ENCODE data around the gene POU5F1. TPM values are rescaled to one million over a fixed set of nuclear protein-coding genes. Genes with fewer than 3 reads are reported as not detected.

Gene POU5F1
- total RNA-seq, 1 experiment from 2014 or later = 1.1 TPM

- BruUV-seq (replicated peaks) = no TSS peak
- Histone ChIP-seq H3K4me3 (ENCODE audit: low read depth in 2 of 2, low read length in 2 of 2) (no peak overlapping the region), H3K36me3 (ENCODE audit: control insufficient read depth, insufficient read depth, low read length) (no peaks in the 10 kb centered on the region), H3K4me1 (ENCODE audit: control insufficient read depth, insufficient read depth, low read length) (no peaks in the 10 kb centered on the region), H3K9me3 (ENCODE audit: control insufficient read depth, insufficient read depth, low read depth, low read length) (no peaks in the 10 kb centered on the region), H3K27me3 (ENCODE audit: control insufficient read depth, insufficient read depth, low read length) (no peaks in the 10 kb centered on the region), H3K27ac (ENCODE audit: low read length) (no peak overlapping the region)
- intact Hi-C loops (cut with micrococcal nuclease; ENCODE audit: unreplicated experiment) (no loop called here), in situ Hi-C loops (cut with HindIII; ENCODE audit: low pct_unique_long_range_greater_than_20kb, low sequenced_read_pairs) (no loop called here)
- ChIA-PET POLR2A (no interaction called here), CTCF (no interaction called here)
- ATAC-seq = no peak
- TF ChIP-seq POLR2AphosphoS5 (IDR thresholded peaks at IDR 0.05; ENCODE audit: low read depth, low read length) (no peak), TCF7L2 (IDR thresholded peaks at IDR 0.05; ENCODE audit: low read depth, low read length) (no peak)
- no peak for DNase-seq (ENCODE audit: low read depth, low spot score)
Observed at GRCh38 chr6:31169123-31169857, 1.2 kb downstream of the POU5F1 start.

GRCh38 chr6:31168606-31169005 is 1.9 kb downstream of the POU5F1 start:
- intact Hi-C loops (cut with micrococcal nuclease; ENCODE audit: unreplicated experiment) (no loop called here), in situ Hi-C loops (cut with HindIII; ENCODE audit: low pct_unique_long_range_greater_than_20kb, low sequenced_read_pairs) (no loop called here)
- ChIA-PET POLR2A (no interaction called here), CTCF (no interaction called here)
- Histone ChIP-seq H3K4me3 (ENCODE audit: low read depth in 2 of 2, low read length in 2 of 2) (no peak overlapping the region), H3K4me1 (ENCODE audit: control insufficient read depth, insufficient read depth, low read length) (no peaks in the 10 kb centered on the region), H3K27me3 (ENCODE audit: control insufficient read depth, insufficient read depth, low read length) (no peaks in the 10 kb centered on the region), H3K9me3 (ENCODE audit: control insufficient read depth, insufficient read depth, low read depth, low read length) (no peaks in the 10 kb centered on the region), H3K36me3 (ENCODE audit: control insufficient read depth, insufficient read depth, low read length) (no peaks in the 10 kb centered on the region), H3K27ac (ENCODE audit: low read length) (no peak overlapping the region)
- TF ChIP-seq SIN3A (IDR thresholded peaks at IDR 0.05; ENCODE audit: borderline replicate concordance, insufficient read depth, low read depth, low read length) (no peak), TCF7L2 (IDR thresholded peaks at IDR 0.05; ENCODE audit: low read depth, low read length) (no peak), REST (IDR thresholded peaks at IDR 0.05; ENCODE audit: insufficient read depth in 1 of 2, low read depth in 2 of 2, low read length in 1 of 2) (no peak), POLR2AphosphoS5 (IDR thresholded peaks at IDR 0.05; ENCODE audit: low read depth, low read length) (no peak), CTCF (IDR thresholded peaks at IDR 0.05) (no peak)
- DNase-seq (ENCODE audit: low read depth, low spot score) (no peak), ATAC-seq (no peak)
- no TSS peak for BruUV-seq (replicated peaks)

- no TSS peak for BruUV-seq (replicated peaks)
- no peaks in the 10 kb centered on the region for H3K9me3 ChIP-seq (ENCODE audit: control insufficient read depth, insufficient read depth, low read depth, low read length)
- no peaks in the 10 kb centered on the region for H3K4me1 ChIP-seq (ENCODE audit: control insufficient read depth, insufficient read depth, low read length)
- H3K4me3 ChIP-seq (ENCODE audit: low read depth in 2 of 2, low read length in 2 of 2) = no peak overlapping the region
- in situ Hi-C loops (cut with HindIII; ENCODE audit: low pct_unique_long_range_greater_than_20kb, low sequenced_read_pairs) = no loop called here
- H3K27ac ChIP-seq (ENCODE audit: low read length) = no peak overlapping the region
- no peaks in the 10 kb centered on the region for H3K36me3 ChIP-seq (ENCODE audit: control insufficient read depth, insufficient read depth, low read length)
- ChIA-PET CTCF (no interaction called here), POLR2A (no interaction called here)
- ATAC-seq (no peak), DNase-seq (ENCODE audit: low read depth, low spot score) (no peak)
- intact Hi-C loops (cut with micrococcal nuclease; ENCODE audit: unreplicated experiment) = no loop called here
- TF ChIP-seq SIN3A (IDR thresholded peaks at IDR 0.05; ENCODE audit: borderline replicate concordance, insufficient read depth, low read depth, low read length) (no peak), POLR2AphosphoS5 (IDR thresholded peaks at IDR 0.05; ENCODE audit: low read depth, low read length) (no peak), REST (IDR thresholded peaks at IDR 0.05; ENCODE audit: insufficient read depth in 1 of 2, low read depth in 2 of 2, low read length in 1 of 2) (no peak), TCF7L2 (IDR thresholded peaks at IDR 0.05; ENCODE audit: low read depth, low read length) (no peak), CTCF (IDR thresholded peaks at IDR 0.05) (no peak)
- H3K27me3 ChIP-seq (ENCODE audit: control insufficient read depth, insufficient read depth, low read length) = no peaks in the 10 kb centered on the region
Observed at GRCh38 chr6:31165986-31166385, 4.5 kb downstream of the POU5F1 start.

Data from Panc1 (cell line).